Tibial nerve (tissue), 4 donors: ENCODE data around the gene NSD1. TPM values are rescaled to one million over a fixed set of nuclear protein-coding genes. Genes with fewer than 3 reads are reported as not detected.

Source experiments
- DNase-seq, 2 donors: peaks; one replicate each; pipeline ENCODE4 v3.0.0-alpha.2; 2019; ENCODE audit warnings: low spot score in 2 of 2
- H3K27ac ChIP-seq, 4 donors: fragments of 200-600 bp; sonication (generic) in 3 of 4; one replicate each; pipeline ENCODE4 v1.5.1; 2017 to 2019; ENCODE audit warnings: mild to moderate bottlenecking in 1 of 4
- H3K27me3 ChIP-seq, 2 donors: fragments of 200-600 bp; sonication (generic) in 1 of 2; one replicate each; pipeline versions ENCODE4 v1.5.1 to v1.6.0; 2017 to 2019
- H3K36me3 ChIP-seq, 3 donors: fragments of 200-600 bp; sonication (generic); one replicate each; pipeline ENCODE4 v1.5.1; 2018 to 2019
- H3K4me1 ChIP-seq, 4 donors: fragments of 200-600 bp; sonication (generic) in 3 of 4; one replicate each; pipeline ENCODE4 v1.5.1; 2017 to 2019
- H3K4me3 ChIP-seq, 4 donors: fragments of 200-600 bp; sonication (generic) in 3 of 4; one replicate each; pipeline ENCODE4 v1.5.1; 2017 to 2019; ENCODE audit warnings: mild to moderate bottlenecking in 1 of 4, moderate library complexity in 1 of 4
- H3K9me3 ChIP-seq, 4 donors: fragments of 200-600 bp; sonication (generic) in 3 of 4; one replicate each; pipeline ENCODE4 v1.5.1; 2017 to 2019
- CTCF ChIP-seq, 5 experiments: fragments of 200-600 bp in 3 of 5; fragments of 450-650 bp in 2 of 5; sonication (generic) in 3 of 5; IDR thresholded peaks; one replicate each; pipeline ENCODE4 v1.5.1; 2016 to 2019; ENCODE audit warnings: antibody characterized with exemption in 5 of 5, mild to moderate bottlenecking in 3 of 5, moderate library complexity in 2 of 5
- EP300 ChIP-seq, 2 donors: sonication (generic); formaldehyde crosslinking; IDR thresholded peaks; one replicate each; pipeline ENCODE4 v1.6.1; 2017; ENCODE audit warnings: antibody characterized with exemption in 2 of 2, mild to moderate bottlenecking in 1 of 2
- POLR2A ChIP-seq, 2 donors: fragments of 450-650 bp; IDR thresholded peaks; one replicate each; pipeline ENCODE4 v1.6.1; 2017; ENCODE audit warnings: antibody characterized with exemption in 2 of 2, mild to moderate bottlenecking in 2 of 2, moderate library complexity in 2 of 2
- WGBS, 2 donors: methylation state at CpG; one replicate each; pipeline ENCODE4 v1.1.5; 2018; 5-methylcytosine and 5-hydroxymethylcytosine counted together
- total RNA-seq, 4 donors: library from RNA; depleted of rRNA; stranded (reverse); fragments of >200 nt; gene quantifications; one replicate each; pipeline ENCODE4 v1.1.0, GENCODE V29; 2016

The NSD1 gene
- total RNA-seq, 4 donors from 2014 or later = 36.6 to 51.3 (median 40.7) TPM

- H3K27ac ChIP-seq = no peak overlapping the region
- no peak overlapping the region for H3K4me3 ChIP-seq
- peaks cover 0 to 4% (median under 1%) of the 10 kb centered on the region in 4 donors for H3K4me1 ChIP-seq
- H3K27me3 ChIP-seq = no peaks in the 10 kb centered on the region
- H3K9me3 ChIP-seq = no peaks in the 10 kb centered on the region
- TF ChIP-seq CTCF (IDR thresholded peaks at IDR 0.05) = no peak
- TF ChIP-seq EP300 (IDR thresholded peaks at IDR 0.05) = no peak
- TF ChIP-seq POLR2A (IDR thresholded peaks at IDR 0.05) = no peak
- WGBS, 2 donors = 92 to 94% methylated on average over 12 of the region's 12 CpGs
- no peak for DNase-seq
- peaks cover 0 to 96% (median 19%) of the 10 kb centered on the region in 3 donors for H3K36me3 ChIP-seq
These were observed 157.4 kb downstream of the NSD1 start for GRCh38 chr5:177290816-177291596.

GRCh38 chr5:177291735-177292134 is 158.2 kb downstream of the NSD1 start:
- TF ChIP-seq EP300 (IDR thresholded peaks at IDR 0.05) (no peak), POLR2A (IDR thresholded peaks at IDR 0.05) (no peak), CTCF (IDR thresholded peaks at IDR 0.05) (no peak)
- Histone ChIP-seq H3K4me3 (no peak overlapping the region), H3K4me1 (peaks cover 0 to 11% (median 5%) of the 10 kb centered on the region in 4 donors), H3K27me3 (no peaks in the 10 kb centered on the region), H3K9me3 (no peaks in the 10 kb centered on the region), H3K27ac (no peak overlapping the region), H3K36me3 (peaks cover 0 to 96% (median 19%) of the 10 kb centered on the region in 3 donors)
- no peak for DNase-seq
- WGBS, 2 donors = 93 to 96% methylated on average over 7 of the region's 7 CpGs

GRCh38 chr5:177293819-177294581 is 160.4 kb downstream of the NSD1 start:
- Histone ChIP-seq H3K27ac (no peak overlapping the region), H3K36me3 (peaks cover 0 to 76% (median 19%) of the 10 kb centered on the region in 3 donors), H3K4me1 (peaks cover 0 to 14% (median 5%) of the 10 kb centered on the region in 4 donors), H3K4me3 (no peak overlapping the region), H3K9me3 (no peaks in the 10 kb centered on the region), H3K27me3 (no peaks in the 10 kb centered on the region)
- WGBS, 2 donors = 93 to 95% methylated on average over 11 to 12 of the region's 12 CpGs
- no peak for TF ChIP-seq POLR2A (IDR thresholded peaks at IDR 0.05)
- no peak for TF ChIP-seq CTCF (IDR thresholded peaks at IDR 0.05)
- no peak for TF ChIP-seq EP300 (IDR thresholded peaks at IDR 0.05)
- no peak for DNase-seq

- Histone ChIP-seq H3K4me3 (no peak overlapping the region), H3K9me3 (no peaks in the 10 kb centered on the region), H3K27me3 (no peaks in the 10 kb centered on the region), H3K27ac (no peak overlapping the region), H3K4me1 (peaks cover 0 to 18% (median 5%) of the 10 kb centered on the region in 4 donors), H3K36me3 (peaks cover 0 to 69% (median 19%) of the 10 kb centered on the region in 3 donors)
- no peak for DNase-seq
- TF ChIP-seq EP300 (IDR thresholded peaks at IDR 0.05) (no peak), POLR2A (IDR thresholded peaks at IDR 0.05) (no peak), CTCF (IDR thresholded peaks at IDR 0.05) (no peak)
- 97 to 100% methylated on average over 3 of the region's 3 CpGs for WGBS, 2 donors
These were observed 161.1 kb downstream of the NSD1 start for GRCh38 chr5:177294632-177295031.

GRCh38 chr5:177295924-177296323 is 162.4 kb downstream of the NSD1 start:
- H3K4me3 ChIP-seq = no peak overlapping the region
- DNase-seq = no peak
- peaks cover 0 to 31% (median 15%) of the 10 kb centered on the region in 4 donors for H3K4me1 ChIP-seq
- H3K9me3 ChIP-seq = no peaks in the 10 kb centered on the region
- no peak for TF ChIP-seq POLR2A (IDR thresholded peaks at IDR 0.05)
- no peak for TF ChIP-seq CTCF (IDR thresholded peaks at IDR 0.05)
- TF ChIP-seq EP300 (IDR thresholded peaks at IDR 0.05) = no peak
- WGBS, 2 donors = 74 to 88% methylated on average over 5 to 9 of the region's 9 CpGs
- H3K27me3 ChIP-seq = no peaks in the 10 kb centered on the region
- H3K36me3 ChIP-seq = peaks cover 0 to 60% (median 19%) of the 10 kb centered on the region in 3 donors
- no peak overlapping the region for H3K27ac ChIP-seq
